ENCODE data around the gene EIF3J. TPM values are rescaled to one million over a fixed set of nuclear protein-coding genes. Genes with fewer than 3 reads are reported as not detected.

The EIF3J gene
- polyA plus RNA-seq, 1 of the 3 experiments (the other 2 are of a cell fraction) = 23.8 TPM

- peak; percentile 52 for DNase-seq
- POLR2A ChIA-PET = no interaction called here
Measured at GRCh38 chr15:44550256-44550655, 13.3 kb downstream of the EIF3J start.

DNA sequence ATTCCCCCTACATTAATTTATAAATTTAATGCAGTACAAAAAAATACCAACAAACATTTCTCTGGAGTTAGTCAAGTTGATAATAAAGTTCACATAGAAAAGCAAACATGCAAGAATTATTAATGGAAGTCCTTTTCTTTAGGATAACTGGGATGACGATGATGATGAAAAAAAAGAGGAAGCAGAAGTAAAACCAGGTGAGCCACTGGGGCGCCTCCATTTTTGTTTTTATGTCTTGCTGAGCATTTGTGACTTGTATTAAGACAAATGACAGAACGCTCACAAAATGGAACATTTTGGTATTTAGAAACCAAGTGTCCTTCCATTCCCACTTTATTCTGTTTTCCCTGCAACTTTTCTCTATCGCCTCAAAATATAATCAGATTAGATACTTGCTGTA, 13.8 kb downstream of the EIF3J start:
- no peak for DNase-seq
- H4K20me1 ChIP-seq (ENCODE audit: insufficient read depth) = peaks cover 55% of the 10 kb centered on the region
- H3K27me3 ChIP-seq (ENCODE audit: insufficient read depth) = no peaks in the 10 kb centered on the region
- H2AFZ ChIP-seq (ENCODE audit: low read depth) = no peak overlapping the region
- H3K79me2 ChIP-seq (ENCODE audit: insufficient read depth) = peaks cover 85% of the 10 kb centered on the region
- 81% methylated on average over 4 of the region's 4 CpGs for WGBS (ENCODE audit: low lambda C conversion rate)
- CTCF ChIA-PET = interaction anchor here (0.6 to 1.5 kb wide), 7 partner anchors 9 to 679 kb away, joined by 3 to 7 read pairs (median 3); no protein-coding TSS in a partner anchor
- no peak overlapping the region for H3K4me2 ChIP-seq
- H3K9ac ChIP-seq = no peak overlapping the region
- H3K4me3 ChIP-seq (ENCODE audit: low read depth in 2 of 2, low read length in 1 of 2) = no peak overlapping the region
- H3K9me2 ChIP-seq = no peaks in the 10 kb centered on the region
- no peak overlapping the region for H3K27ac ChIP-seq (ENCODE audit: low read depth in 2 of 2, low read length in 1 of 2)
- peaks cover 33 to 50% of the 10 kb centered on the region in 2 experiments for H3K36me3 ChIP-seq (replicated peaks in 1 of 2; ENCODE audit: control insufficient read depth in 1 of 2, insufficient read depth in 2 of 2, low read length in 1 of 2)
- H3K9me3 ChIP-seq = no peaks in the 10 kb centered on the region
- TF ChIP-seq, protein P1, sequence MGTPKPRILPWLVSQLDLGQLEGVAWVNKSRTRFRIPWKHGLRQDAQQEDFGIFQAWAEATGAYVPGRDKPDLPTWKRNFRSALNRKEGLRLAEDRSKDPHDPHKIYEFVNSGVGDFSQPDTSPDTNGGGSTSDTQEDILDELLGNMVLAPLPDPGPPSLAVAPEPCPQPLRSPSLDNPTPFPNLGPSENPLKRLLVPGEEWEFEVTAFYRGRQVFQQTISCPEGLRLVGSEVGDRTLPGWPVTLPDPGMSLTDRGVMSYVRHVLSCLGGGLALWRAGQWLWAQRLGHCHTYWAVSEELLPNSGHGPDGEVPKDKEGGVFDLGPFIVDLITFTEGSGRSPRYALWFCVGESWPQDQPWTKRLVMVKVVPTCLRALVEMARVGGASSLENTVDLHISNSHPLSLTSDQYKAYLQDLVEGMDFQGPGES (IDR thresholded peaks at IDR 0.05; ENCODE audit: low read depth, low read length) = no peak
- TF ChIP-seq MXI1 (IDR thresholded peaks at IDR 0.05; ENCODE audit: low read depth, low read length) (0 out of 2 replicates have a peak, but pooled peaks have one; percentile 7), JUND (IDR thresholded peaks at IDR 0.05) (no peak)
- H3F3A ChIP-seq (replicated peaks; ENCODE audit: insufficient read depth) = peaks cover 38% of the 10 kb centered on the region
- POLR2A ChIA-PET = no interaction called here
- H3K4me1 ChIP-seq (ENCODE audit: control insufficient read depth in 1 of 2, insufficient read depth in 2 of 2, low read depth in 1 of 2, low read length in 1 of 2) = peaks cover 16 to 18% of the 10 kb centered on the region in 2 experiments; a peak in 3 of 4 replicates

More at GRCh38 chr15:44550256-44550655, 13.3 kb downstream of the EIF3J start:
- Histone ChIP-seq H3K4me2 (no peak overlapping the region), H3K4me3 (ENCODE audit: low read depth in 2 of 2, low read length in 1 of 2) (no peak overlapping the region), H3K4me1 (ENCODE audit: control insufficient read depth in 1 of 2, insufficient read depth in 2 of 2, low read depth in 1 of 2, low read length in 1 of 2) (peaks cover 14 to 20% of the 10 kb centered on the region in 2 experiments; a peak in 3 of 4 replicates), H3K9me3 (no peaks in the 10 kb centered on the region), H3K9me2 (no peaks in the 10 kb centered on the region), H3K36me3 (replicated peaks in 1 of 2; ENCODE audit: control insufficient read depth in 1 of 2, insufficient read depth in 2 of 2, low read length in 1 of 2) (peaks cover 28 to 45% of the 10 kb centered on the region in 2 experiments), H3K9ac (no peak overlapping the region), H3K79me2 (ENCODE audit: insufficient read depth) (peaks cover 88% of the 10 kb centered on the region), H4K20me1 (ENCODE audit: insufficient read depth) (peaks cover 57% of the 10 kb centered on the region), H3K27ac (ENCODE audit: low read depth in 2 of 2, low read length in 1 of 2) (no peak overlapping the region; a peak in 1 of 4 replicates), H3F3A (replicated peaks; ENCODE audit: insufficient read depth) (peaks cover 40% of the 10 kb centered on the region), H2AFZ (ENCODE audit: low read depth) (no peak overlapping the region), H3K27me3 (ENCODE audit: insufficient read depth) (no peaks in the 10 kb centered on the region)
- CTCF ChIA-PET = interaction anchor here (0.6 to 1.5 kb wide), 8 partner anchors 8 to 678 kb away, joined by 3 to 8 read pairs (median 4); no protein-coding TSS in a partner anchor
- TF ChIP-seq, protein P2, sequence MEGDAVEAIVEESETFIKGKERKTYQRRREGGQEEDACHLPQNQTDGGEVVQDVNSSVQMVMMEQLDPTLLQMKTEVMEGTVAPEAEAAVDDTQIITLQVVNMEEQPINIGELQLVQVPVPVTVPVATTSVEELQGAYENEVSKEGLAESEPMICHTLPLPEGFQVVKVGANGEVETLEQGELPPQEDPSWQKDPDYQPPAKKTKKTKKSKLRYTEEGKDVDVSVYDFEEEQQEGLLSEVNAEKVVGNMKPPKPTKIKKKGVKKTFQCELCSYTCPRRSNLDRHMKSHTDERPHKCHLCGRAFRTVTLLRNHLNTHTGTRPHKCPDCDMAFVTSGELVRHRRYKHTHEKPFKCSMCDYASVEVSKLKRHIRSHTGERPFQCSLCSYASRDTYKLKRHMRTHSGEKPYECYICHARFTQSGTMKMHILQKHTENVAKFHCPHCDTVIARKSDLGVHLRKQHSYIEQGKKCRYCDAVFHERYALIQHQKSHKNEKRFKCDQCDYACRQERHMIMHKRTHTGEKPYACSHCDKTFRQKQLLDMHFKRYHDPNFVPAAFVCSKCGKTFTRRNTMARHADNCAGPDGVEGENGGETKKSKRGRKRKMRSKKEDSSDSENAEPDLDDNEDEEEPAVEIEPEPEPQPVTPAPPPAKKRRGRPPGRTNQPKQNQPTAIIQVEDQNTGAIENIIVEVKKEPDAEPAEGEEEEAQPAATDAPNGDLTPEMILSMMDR (IDR thresholded peaks at IDR 0.05) = peak; percentile 61
- peak; percentile 25; the same call in 1 of the 2 replicates for TF ChIP-seq RAD21 (IDR thresholded peaks at IDR 0.05; ENCODE audit: low read length)
- no peak for TF ChIP-seq JUND (IDR thresholded peaks at IDR 0.05)
- TF ChIP-seq EP300 (IDR thresholded peaks at IDR 0.05; ENCODE audit: borderline replicate concordance in 1 of 2, low read depth in 1 of 2, low read length in 1 of 2) = no peak
- 0 out of 2 replicates have a peak, but pooled peaks have one; percentile 51 for TF ChIP-seq MXI1 (IDR thresholded peaks at IDR 0.05; ENCODE audit: low read depth, low read length)
- TF ChIP-seq FOXM1 (IDR thresholded peaks at IDR 0.05; ENCODE audit: low read depth) = no peak
- TF ChIP-seq, protein P1 (IDR thresholded peaks at IDR 0.05; ENCODE audit: low read depth, low read length) = no peak
- TF ChIP-seq GABPA (IDR thresholded peaks at IDR 0.05; ENCODE audit: low read depth) = no peak
- 37% methylated on average over 3 of the region's 3 CpGs for WGBS (ENCODE audit: low lambda C conversion rate)

All from SK-N-SH (cell line).